PFSK-1 (cell line): ENCODE measurements around the gene USP24.

ENCODE experiments used
- POLR2AphosphoS5 ChIP-seq: IDR thresholded peaks from 2 replicates; pipeline ENCODE4 v1.6.1; 2012; ENCODE audit warnings: low read depth, mild to moderate bottlenecking, control low read depth, low read length, moderate library complexity
- SIN3A ChIP-seq: IDR thresholded peaks from 2 replicates; pipeline ENCODE4 v1.6.1; 2012; ENCODE audit warnings: mild to moderate bottlenecking, low read length, moderate library complexity, borderline replicate concordance; ENCODE audit not compliant: insufficient read depth
- TAF1 ChIP-seq: IDR thresholded peaks from 2 replicates; pipeline ENCODE4 v1.6.1; 2012; ENCODE audit warnings: low read length, control low read depth, borderline replicate concordance; ENCODE audit not compliant: insufficient read depth

DNA sequence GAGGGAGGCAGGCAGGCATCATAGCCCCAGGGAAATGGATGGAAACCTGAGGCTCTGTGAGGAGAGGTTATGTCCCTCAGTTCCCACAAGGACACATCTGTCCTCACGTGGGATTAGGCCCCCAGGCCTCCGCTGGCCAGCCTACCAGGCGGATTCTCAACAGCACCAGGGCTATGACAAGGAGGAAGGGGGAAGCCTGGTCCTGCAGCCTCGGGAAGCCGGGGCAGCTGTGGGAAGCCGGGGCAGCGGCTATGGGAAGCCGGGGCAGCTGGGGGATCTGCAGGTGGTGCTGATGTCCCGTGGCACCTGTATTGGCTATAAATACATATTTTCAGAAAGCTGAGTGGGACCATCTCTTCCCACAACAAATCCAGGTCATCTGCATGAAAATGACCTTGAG lies 196.8 kb downstream of the USP24 start:
- TF ChIP-seq POLR2AphosphoS5 (no peak), TAF1 (no peak), SIN3A (no peak)
